ENCODE results near the gene LHFPL4.
"Not testable (repeated sequence)": the region's sequence is repeated elsewhere in the genome, so short reads cannot be mapped to it uniquely, and the experiment has no call there.

LHFPL4 gene

GRCh38 chr3:9553021-9553947 lies at the start of gene LHFPL4:
LHFPL4 (minus strand) TSS chr3:9553822; CDS start chr3:9552679, 1,143 bp downstream.
- no peak for DNase-seq

GRCh38 chr3:9602620-9603019 lies 49.0 kb upstream of the LHFPL4 start:
- DNase-seq = no peak

DNA sequence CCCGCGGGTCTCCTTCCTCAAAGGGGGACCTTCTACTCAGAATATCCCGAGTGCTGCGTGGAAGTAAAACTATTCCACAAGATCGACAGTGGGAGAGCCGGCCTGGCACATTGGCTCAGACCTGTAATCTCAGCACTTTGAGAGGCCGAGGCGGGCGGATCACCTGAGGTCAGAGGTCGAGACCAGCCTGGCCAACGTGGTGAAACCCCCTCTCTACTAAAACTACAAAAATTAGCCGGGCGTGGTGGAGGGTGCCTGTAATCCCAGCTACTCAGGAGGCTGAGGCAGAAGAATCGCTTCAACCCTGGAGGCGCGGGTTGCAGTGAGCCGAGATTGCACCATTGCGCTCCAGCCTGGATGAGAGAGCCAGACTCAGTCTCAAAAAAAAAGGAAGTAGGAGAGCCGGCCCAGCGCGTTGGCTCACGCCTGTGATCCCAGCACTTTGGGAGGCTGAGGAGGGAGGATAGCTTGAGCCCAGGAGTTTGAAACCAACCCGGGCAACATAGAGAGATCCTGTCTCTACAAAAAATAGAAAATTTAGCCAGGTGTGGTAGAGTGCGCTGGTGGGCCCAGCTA lies 47.5 kb upstream of the LHFPL4 start:
- not testable (repeated sequence) for DNase-seq

DNA sequence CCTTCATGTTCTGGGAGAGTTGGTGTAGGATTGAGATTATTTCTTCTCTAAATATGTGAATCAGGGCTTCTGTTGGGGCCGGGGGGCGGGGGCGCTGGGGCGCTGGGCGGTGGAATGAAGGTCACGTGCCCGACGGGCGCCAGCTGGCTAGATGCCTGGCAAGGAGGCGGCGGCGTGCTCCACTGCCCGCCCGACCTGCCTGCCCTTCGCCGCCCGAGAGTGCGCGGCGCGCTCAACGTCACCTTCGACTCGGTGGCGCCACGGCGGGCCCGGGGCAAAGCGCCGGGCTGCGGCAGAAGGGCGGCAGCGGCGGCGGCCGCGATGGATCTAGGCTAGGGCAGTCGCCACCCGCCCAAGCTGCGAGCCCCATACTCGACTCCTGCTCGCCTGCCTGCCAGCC lies 47.0 kb upstream of the LHFPL4 start:
- DNase-seq = no peak

GRCh38 chr3:9598783-9599387 lies 45.3 kb upstream of the LHFPL4 start:
- no peak for DNase-seq

- no peak for DNase-seq
Measured at GRCh38 chr3:9595877-9596276, 42.3 kb upstream of the LHFPL4 start.

DNA sequence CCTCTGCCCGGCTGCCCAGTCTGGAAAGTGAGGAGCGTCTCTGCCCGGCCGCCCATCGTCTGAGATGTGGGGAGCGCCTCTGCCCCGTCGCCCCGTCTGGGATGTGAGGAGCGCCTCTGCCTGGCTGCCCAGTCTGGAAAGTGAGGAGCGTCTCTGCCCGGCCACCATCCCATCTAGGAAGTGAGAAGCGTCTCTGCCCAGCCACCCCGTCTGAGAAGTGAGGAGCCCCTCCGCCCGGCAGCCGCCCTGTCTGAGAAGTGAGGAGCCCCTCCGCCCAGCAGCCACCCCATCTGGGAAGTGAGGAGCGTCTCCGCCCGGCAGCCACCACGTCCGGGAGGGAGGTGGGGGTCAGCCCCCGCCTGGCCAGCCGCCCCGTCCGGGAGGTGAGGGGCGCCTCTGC lies 38.2 kb upstream of the LHFPL4 start:
- DNase-seq = not testable (repeated sequence)

GRCh38 chr3:9590282-9590791 lies 36.7 kb upstream of the LHFPL4 start:
- no peak for DNase-seq

GRCh38 chr3:9583792-9584191 lies 30.2 kb upstream of the LHFPL4 start:
- no peak for DNase-seq

- DNase-seq = no peak
Measured at GRCh38 chr3:9583371-9583770, 29.7 kb upstream of the LHFPL4 start.

DNA sequence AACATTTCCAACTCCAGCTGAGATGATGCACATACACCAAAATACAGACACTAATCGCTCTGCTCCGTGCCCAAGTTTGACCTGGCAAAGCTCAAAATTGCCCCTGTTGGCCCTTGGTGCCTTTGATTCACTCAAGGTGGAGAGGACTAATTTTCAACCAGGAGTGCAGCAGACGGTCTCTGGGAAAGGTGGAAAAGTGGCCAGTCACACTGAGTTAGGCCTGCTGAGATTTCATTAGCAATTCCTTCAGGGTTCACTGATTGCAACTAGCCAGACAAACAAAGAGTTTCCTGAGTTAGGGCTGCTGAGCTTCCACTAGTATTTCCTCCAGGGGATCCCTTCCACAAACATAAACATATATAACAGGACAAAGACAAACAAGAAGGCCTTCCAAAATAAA lies 28.7 kb upstream of the LHFPL4 start:
- no peak for DNase-seq

DNA sequence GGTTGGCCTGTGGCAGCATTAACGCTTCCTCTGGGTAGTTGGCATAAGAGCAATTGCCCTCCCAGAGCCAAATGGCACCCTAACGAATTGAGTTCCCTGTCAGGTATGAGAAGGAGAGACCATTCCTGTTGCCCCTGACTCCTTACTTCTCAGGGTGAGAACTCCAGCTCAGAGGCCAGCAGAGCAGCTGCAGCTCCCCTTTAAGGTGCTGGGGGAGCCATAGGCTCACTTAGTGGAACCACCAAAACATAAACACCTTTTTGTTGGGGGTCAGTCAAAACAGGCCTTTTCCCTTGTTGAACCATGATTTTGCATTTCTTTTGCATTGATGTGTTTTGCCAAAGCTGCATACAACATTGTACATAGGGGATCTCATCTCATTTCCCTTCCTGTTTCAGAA lies 28.1 kb upstream of the LHFPL4 start:
- DNase-seq = no peak

DNA sequence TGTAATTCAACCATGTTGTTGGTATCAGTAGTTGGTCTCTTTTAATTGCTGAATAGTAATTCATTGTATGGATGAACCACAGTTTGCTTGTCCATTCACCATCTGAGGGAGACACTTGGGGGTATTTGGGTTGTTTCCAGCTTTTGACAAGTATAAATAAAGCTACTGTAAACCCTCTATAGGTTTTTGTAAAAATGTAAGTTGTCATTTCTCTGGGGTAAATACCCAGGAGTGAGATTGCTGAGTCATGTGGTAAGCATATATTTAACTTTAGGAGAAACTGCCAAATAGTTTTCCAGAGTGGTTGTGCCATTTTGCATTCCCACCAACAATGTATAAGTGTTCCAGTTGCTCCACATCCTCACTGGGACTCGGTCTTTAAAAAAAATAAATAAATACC lies 15.4 kb upstream of the LHFPL4 start:
- no peak for DNase-seq

- no peak for DNase-seq
Measured at GRCh38 chr3:9565316-9565715, 11.7 kb upstream of the LHFPL4 start.

GRCh38 chr3:9563851-9564250 lies 10.2 kb upstream of the LHFPL4 start:
- DNase-seq = no peak

- DNase-seq = not testable (repeated sequence)
Measured at GRCh38 chr3:9560056-9560455, 6.4 kb upstream of the LHFPL4 start.

GRCh38 chr3:9553948-9554513 lies 409 bp upstream of the LHFPL4 start:
- DNase-seq = no peak

GRCh38 chr3:9552252-9552999 lies 1.2 kb downstream of the LHFPL4 start:
- DNase-seq = peak; percentile 2

DNA sequence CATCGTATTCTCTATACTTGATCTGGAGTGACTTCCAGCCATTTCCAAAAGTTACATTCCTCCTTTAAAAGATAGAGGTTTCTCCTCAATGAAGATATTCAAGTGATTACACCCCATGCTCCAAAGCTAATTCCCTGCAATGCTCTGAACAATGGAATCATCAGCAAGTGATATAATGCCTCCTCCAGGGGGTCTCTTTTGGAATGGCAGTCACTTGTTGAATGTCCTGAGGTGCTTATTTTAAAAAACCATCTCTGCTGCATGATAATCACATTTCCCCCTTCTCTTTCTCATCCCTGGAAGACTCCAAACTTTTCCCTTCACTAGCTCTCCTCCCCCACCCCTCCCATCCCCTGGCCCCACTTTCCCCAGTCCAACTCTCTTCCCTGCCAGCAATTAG lies 2.6 kb downstream of the LHFPL4 start:
- no peak for DNase-seq

DNA sequence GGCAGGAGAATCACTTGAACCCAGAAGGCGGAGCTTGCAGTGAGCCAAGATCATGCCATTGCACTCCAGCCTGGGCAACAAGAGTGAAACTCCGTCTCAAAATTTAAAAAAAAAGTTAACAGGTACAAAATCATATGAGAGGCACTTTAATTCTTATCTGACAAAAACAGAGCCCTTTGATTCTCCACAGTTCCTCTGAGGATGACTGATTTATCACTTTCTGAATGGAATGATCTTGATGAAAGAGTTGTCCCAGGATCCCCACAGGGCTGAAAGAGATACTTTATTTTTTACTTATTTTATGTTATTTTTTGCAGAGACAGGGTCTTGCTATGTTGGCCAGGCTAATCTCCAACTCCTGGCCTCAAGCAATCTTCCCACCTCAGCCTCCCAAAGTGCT lies 4.0 kb downstream of the LHFPL4 start:
- no peak for DNase-seq

DNA sequence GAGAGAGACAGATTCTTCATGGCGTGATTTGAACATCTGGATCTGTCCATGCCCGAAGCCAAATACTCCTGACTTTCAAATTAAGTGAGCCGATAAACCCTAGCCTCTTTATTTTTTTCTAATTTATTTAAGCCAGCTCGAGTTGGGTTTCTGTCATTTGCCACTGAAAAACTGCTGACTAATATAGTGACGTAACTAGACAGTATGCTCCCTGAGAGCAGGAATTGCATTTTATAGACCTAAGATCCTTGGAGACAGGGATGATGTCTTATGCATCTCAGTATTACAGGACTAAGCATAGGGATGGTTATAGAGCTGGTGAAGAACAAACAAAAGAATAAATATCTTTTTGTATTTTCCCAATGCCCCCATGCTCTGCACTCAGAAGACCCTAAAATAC lies 4.6 kb downstream of the LHFPL4 start:
- no peak for DNase-seq

- DNase-seq = no peak
Measured at GRCh38 chr3:9542182-9542581, 11.4 kb downstream of the LHFPL4 start.

DNA sequence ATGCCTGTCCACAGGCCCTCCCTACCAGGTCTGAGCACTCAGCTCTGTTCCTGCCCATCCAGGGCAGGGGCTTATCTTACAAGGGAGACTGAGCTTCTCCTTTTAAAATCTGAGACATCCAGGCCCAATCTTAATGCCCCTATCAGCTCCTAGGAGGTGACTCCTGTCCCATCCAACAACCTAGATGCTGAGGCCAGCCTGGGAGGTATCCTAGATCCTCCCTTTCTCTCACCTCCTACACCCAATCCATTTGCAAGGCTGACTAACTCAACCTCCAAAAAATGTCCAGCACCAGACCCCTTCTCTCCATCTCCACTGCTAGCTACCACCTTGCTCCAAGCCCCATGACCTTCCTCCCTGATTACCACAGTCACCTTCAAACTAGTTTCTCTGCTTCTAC lies 17.4 kb downstream of the LHFPL4 start:
- no peak for DNase-seq

Data from CD4-positive, alpha-beta T cell treated with Interleukin-6 for 4 hours (primary cell).